ENCODE results near the gene THADA. TPM values are rescaled to one million over a fixed set of nuclear protein-coding genes. Genes with fewer than 3 reads are reported as not detected.
A peak's percentile ranks its signal among the peaks of the same experiment; 100 is the strongest.

THADA gene
- total RNA-seq, 1 experiment from 2014 or later = 20.1 TPM

GRCh38 chr2:43248621-43249020 lies 347.2 kb downstream of the THADA start:
- peaks cover 3% of the 10 kb centered on the region; the same call in 1 of the 2 replicates for H3K4me1 ChIP-seq (ENCODE audit: insufficient read depth, low read length)
- no peaks in the 10 kb centered on the region for H3K27me3 ChIP-seq (ENCODE audit: insufficient read depth, low read length)
- H2BK12ac ChIP-seq (ENCODE audit: insufficient read length, low read depth, low read length) = no peak overlapping the region
- Mint-ChIP-seq H3K9me3 (no peaks in the 10 kb centered on the region), H3K4me1 (peaks cover 12 to 14% of the 10 kb centered on the region in 2 experiments), H3K27ac (peak overlapping the region in 1 of 3 experiments; percentile 58; a peak in 3 of 7 replicates), H3K36me3 (ENCODE audit: insufficient read depth in 1 of 3, low read depth in 3 of 3) (no peaks in the 10 kb centered on the region; a peak in 1 of 7 replicates), H3K27me3 (ENCODE audit: low read depth) (no peaks in the 10 kb centered on the region), H3K4me3 (no peak overlapping the region)
- no peak overlapping the region for H3K23ac ChIP-seq (ENCODE audit: insufficient read length, low read depth, low read length)
- H3K56ac ChIP-seq (ENCODE audit: insufficient read length, low read depth, low read length) = no peak overlapping the region
- no peak overlapping the region for H3K4ac ChIP-seq (ENCODE audit: low read depth, low read length)
- no peaks in the 10 kb centered on the region for H3K79me2 ChIP-seq (ENCODE audit: insufficient read depth, low read length)
- no peak overlapping the region for H3K4me2 ChIP-seq (ENCODE audit: insufficient read depth, insufficient read length, low read length)
- H4K5ac ChIP-seq (ENCODE audit: insufficient read length, low read depth, low read length) = no peak overlapping the region
- no peak overlapping the region for H2BK5ac ChIP-seq (ENCODE audit: insufficient read length, low read length)
- H2AFZ ChIP-seq (ENCODE audit: low read length) = no peak overlapping the region
- no peak overlapping the region for H3K18ac ChIP-seq (ENCODE audit: insufficient read length, low read depth, low read length)
- DNase-seq = no peak
- no peak overlapping the region for H3K27ac ChIP-seq (ENCODE audit: insufficient read length, low read depth, low read length)
- H3T11ph ChIP-seq (ENCODE audit: low read length) = no peak overlapping the region
- no peak overlapping the region for H4K91ac ChIP-seq (ENCODE audit: insufficient read length, low read depth, low read length)
- H4K8ac ChIP-seq (replicated peaks; ENCODE audit: insufficient read length, low read depth, low read length) = no peak overlapping the region
- no peak overlapping the region for H2AK5ac ChIP-seq (ENCODE audit: insufficient read length, low read length)
- H4K20me1 ChIP-seq (ENCODE audit: control insufficient read depth, insufficient read depth, insufficient read length) = no peaks in the 10 kb centered on the region
- no peak overlapping the region for H2BK20ac ChIP-seq (ENCODE audit: low read depth, low read length, poor library complexity, severe bottlenecking)
- no peaks in the 10 kb centered on the region for H3K79me1 ChIP-seq (ENCODE audit: insufficient read depth, low read depth, low read length, poor library complexity, severe bottlenecking)
- H2BK15ac ChIP-seq (ENCODE audit: low read depth, low read length) = no peak overlapping the region
- no peak overlapping the region for H3K14ac ChIP-seq (ENCODE audit: insufficient read depth, low read length)
- H2BK120ac ChIP-seq (ENCODE audit: low read depth, low read length, poor library complexity, severe bottlenecking) = no peak overlapping the region
- H3K9ac ChIP-seq (ENCODE audit: extremely low read depth, insufficient read length, low read length) = no peak overlapping the region
- WGBS (ENCODE audit: extremely low coverage, insufficient read length, low lambda C conversion rate) = no CpG with 5 or more reads among the region's 7 CpGs
- H3K9me3 ChIP-seq (ENCODE audit: control insufficient read depth, low read depth, low read length) = no peaks in the 10 kb centered on the region
- H3K23me2 ChIP-seq (ENCODE audit: insufficient read length, low read depth, low read length, poor library complexity, severe bottlenecking) = no peaks in the 10 kb centered on the region
- TF ChIP-seq, protein P1, sequence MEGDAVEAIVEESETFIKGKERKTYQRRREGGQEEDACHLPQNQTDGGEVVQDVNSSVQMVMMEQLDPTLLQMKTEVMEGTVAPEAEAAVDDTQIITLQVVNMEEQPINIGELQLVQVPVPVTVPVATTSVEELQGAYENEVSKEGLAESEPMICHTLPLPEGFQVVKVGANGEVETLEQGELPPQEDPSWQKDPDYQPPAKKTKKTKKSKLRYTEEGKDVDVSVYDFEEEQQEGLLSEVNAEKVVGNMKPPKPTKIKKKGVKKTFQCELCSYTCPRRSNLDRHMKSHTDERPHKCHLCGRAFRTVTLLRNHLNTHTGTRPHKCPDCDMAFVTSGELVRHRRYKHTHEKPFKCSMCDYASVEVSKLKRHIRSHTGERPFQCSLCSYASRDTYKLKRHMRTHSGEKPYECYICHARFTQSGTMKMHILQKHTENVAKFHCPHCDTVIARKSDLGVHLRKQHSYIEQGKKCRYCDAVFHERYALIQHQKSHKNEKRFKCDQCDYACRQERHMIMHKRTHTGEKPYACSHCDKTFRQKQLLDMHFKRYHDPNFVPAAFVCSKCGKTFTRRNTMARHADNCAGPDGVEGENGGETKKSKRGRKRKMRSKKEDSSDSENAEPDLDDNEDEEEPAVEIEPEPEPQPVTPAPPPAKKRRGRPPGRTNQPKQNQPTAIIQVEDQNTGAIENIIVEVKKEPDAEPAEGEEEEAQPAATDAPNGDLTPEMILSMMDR (conservative IDR thresholded peaks at IDR 0.05) = no peak

Measured in H9 (cell line).